DND-41 (cell line): ENCODE measurements around the gene FAM107B.

Experiments
- ATAC-seq: fragments of 200-7000 bp; cut with Tn5 transposase; 3 replicates; pipeline ENCODE4 v1.9.1; 2021; ENCODE audit warnings: low read depth; ENCODE audit not compliant: insufficient read depth
- DNase-seq: peaks from one replicate; pipeline ENCODE4 v3.0.0-alpha.2; 2020
- H2AFZ ChIP-seq: 2 replicates; pipeline ENCODE4 v1.6.0; 2012; ENCODE audit warnings: low read depth, low read length
- H3K27ac ChIP-seq: 2 replicates; pipeline ENCODE4 v1.5.1; 2012; ENCODE audit warnings: low read length, inconsistent platforms
- H3K27me3 ChIP-seq: fragments of 200-600 bp; sonication (generic); 2 replicates; pipeline ENCODE4 v1.6.0; 2012; ENCODE audit warnings: low read length, mild to moderate bottlenecking, inconsistent platforms; ENCODE audit not compliant: insufficient read depth, poor library complexity
- H3K36me3 ChIP-seq: 2 replicates; pipeline ENCODE4 v1.5.1; 2012; ENCODE audit warnings: low read length, inconsistent platforms; ENCODE audit not compliant: insufficient read depth
- H3K4me1 ChIP-seq: 2 replicates; pipeline ENCODE4 v1.5.1; 2012; ENCODE audit warnings: mild to moderate bottlenecking, low read length; ENCODE audit not compliant: insufficient read depth
- H3K4me2 ChIP-seq: 2 replicates; pipeline ENCODE4 v1.6.0; 2012; ENCODE audit warnings: mild to moderate bottlenecking, moderate library complexity, low read length, inconsistent platforms; ENCODE audit not compliant: insufficient read depth
- H3K4me3 ChIP-seq, 2 experiments: fragments of 200-600 bp in 1 of 2; shearing (Covaris generic) in 1 of 2; 2 replicates each; pipeline ENCODE4 v1.5.1; 2012 to 2016; ENCODE audit warnings: inconsistent platforms in 2 of 2, low read length in 2 of 2, mild to moderate bottlenecking in 2 of 2, low read depth in 1 of 2, moderate library complexity in 1 of 2
- H3K79me2 ChIP-seq: 2 replicates; pipeline ENCODE4 v1.6.0; 2012; ENCODE audit warnings: low read length, inconsistent platforms; ENCODE audit not compliant: insufficient read depth
- H3K9ac ChIP-seq: 2 replicates; pipeline ENCODE4 v1.6.0; 2012; ENCODE audit warnings: low read depth, mild to moderate bottlenecking, inconsistent platforms, low read length, moderate library complexity
- H3K9me3 ChIP-seq: 2 replicates; pipeline ENCODE4 v1.5.1; 2012; ENCODE audit warnings: low read length, moderate library complexity, mild to moderate bottlenecking, inconsistent platforms; ENCODE audit not compliant: insufficient read depth, severe bottlenecking
- H4K20me1 ChIP-seq: 2 replicates; pipeline ENCODE4 v1.6.0; 2012; ENCODE audit warnings: low read length; ENCODE audit not compliant: insufficient read depth
- EZH2 ChIP-seq: IDR thresholded peaks from 3 replicates; pipeline ENCODE4 v1.6.1; 2012; ENCODE audit warnings: borderline replicate concordance, low read depth, mild to moderate bottlenecking, moderate library complexity, low read length, inconsistent platforms; ENCODE audit not compliant: severe bottlenecking
- TF ChIP-seq, protein P1 (sequence below): IDR thresholded peaks from 2 replicates; pipeline ENCODE4 v1.5.1; 2012; ENCODE audit warnings: borderline replicate concordance, low read length, moderate library complexity, mild to moderate bottlenecking; ENCODE audit not compliant: poor library complexity, severe bottlenecking; ENCODE audit errors: extremely low read depth

The FAM107B gene

DNA sequence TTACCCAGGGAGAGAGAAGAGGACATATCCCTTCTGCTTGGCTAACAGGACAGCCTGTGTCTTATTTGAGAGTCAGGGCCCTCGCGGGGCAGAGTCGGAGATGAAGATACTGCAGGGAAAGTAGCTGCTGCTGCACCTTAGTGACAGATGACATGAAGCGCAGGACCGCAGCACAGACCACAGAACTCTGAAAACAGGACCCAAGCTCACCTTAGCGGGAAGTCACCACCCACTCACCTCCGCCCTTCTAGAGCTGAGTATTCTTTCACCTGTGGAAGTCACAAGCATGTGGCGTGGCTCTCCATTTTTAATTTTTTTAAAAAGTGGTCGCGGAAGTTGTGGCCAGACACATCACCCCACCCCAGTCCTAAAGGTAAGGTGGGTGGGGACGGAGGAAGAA, 191.4 kb downstream of the FAM107B start:
- no peak for ATAC-seq
- no peaks in the 10 kb centered on the region for H3K36me3 ChIP-seq
- TF ChIP-seq, protein P1, sequence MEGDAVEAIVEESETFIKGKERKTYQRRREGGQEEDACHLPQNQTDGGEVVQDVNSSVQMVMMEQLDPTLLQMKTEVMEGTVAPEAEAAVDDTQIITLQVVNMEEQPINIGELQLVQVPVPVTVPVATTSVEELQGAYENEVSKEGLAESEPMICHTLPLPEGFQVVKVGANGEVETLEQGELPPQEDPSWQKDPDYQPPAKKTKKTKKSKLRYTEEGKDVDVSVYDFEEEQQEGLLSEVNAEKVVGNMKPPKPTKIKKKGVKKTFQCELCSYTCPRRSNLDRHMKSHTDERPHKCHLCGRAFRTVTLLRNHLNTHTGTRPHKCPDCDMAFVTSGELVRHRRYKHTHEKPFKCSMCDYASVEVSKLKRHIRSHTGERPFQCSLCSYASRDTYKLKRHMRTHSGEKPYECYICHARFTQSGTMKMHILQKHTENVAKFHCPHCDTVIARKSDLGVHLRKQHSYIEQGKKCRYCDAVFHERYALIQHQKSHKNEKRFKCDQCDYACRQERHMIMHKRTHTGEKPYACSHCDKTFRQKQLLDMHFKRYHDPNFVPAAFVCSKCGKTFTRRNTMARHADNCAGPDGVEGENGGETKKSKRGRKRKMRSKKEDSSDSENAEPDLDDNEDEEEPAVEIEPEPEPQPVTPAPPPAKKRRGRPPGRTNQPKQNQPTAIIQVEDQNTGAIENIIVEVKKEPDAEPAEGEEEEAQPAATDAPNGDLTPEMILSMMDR, result no peak
- TF ChIP-seq EZH2, result no peak
- no peak overlapping the region for H3K4me2 ChIP-seq
- no peak overlapping the region for H2AFZ ChIP-seq
- H3K27ac ChIP-seq, result no peak overlapping the region
- H4K20me1 ChIP-seq, result no peaks in the 10 kb centered on the region
- no peaks in the 10 kb centered on the region for H3K9me3 ChIP-seq
- H3K4me3 ChIP-seq, result no peak overlapping the region
- H3K9ac ChIP-seq, result no peak overlapping the region
- H3K79me2 ChIP-seq, result no peaks in the 10 kb centered on the region
- DNase-seq, result no peak
- H3K4me1 ChIP-seq, result no peaks in the 10 kb centered on the region
- peaks cover 4% of the 10 kb centered on the region for H3K27me3 ChIP-seq

DNA sequence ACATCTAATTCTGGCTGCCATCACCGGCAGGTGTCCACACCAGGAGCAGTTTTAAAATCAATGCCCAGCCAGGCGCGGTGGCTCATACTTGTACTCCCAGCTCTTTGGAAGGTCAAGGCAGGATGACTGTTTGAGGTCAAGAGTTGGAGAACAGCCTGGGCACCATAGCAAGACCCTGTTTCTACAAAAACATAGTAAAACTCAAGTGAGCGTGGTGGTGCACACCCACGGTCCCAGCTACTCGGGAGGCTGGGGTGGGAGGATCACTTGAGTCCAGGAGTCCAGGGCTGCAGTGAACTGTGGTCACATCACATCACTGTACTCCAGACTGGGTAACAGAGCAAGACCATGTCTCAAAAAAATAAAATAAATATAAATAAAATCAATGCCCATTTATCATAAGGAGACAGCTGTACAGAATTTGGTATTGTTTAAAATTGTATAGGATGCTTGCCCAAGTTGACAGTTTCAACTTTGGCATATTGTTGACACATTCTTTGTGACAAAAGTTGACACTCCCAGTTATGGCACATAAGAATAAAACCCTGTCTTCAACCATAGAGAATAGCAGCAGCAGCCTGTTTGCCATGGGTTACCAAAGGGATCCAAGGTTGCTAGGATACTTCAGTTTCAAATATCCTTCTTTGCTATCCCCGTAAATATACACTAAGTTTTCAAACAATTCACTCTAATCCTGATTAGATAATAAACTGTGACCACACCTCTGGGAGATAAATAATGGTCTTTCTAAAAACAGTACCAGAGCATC, 193.0 kb downstream of the FAM107B start:
- no peaks in the 10 kb centered on the region for H3K79me2 ChIP-seq
- no peaks in the 10 kb centered on the region for H3K36me3 ChIP-seq
- no peaks in the 10 kb centered on the region for H4K20me1 ChIP-seq

DNA sequence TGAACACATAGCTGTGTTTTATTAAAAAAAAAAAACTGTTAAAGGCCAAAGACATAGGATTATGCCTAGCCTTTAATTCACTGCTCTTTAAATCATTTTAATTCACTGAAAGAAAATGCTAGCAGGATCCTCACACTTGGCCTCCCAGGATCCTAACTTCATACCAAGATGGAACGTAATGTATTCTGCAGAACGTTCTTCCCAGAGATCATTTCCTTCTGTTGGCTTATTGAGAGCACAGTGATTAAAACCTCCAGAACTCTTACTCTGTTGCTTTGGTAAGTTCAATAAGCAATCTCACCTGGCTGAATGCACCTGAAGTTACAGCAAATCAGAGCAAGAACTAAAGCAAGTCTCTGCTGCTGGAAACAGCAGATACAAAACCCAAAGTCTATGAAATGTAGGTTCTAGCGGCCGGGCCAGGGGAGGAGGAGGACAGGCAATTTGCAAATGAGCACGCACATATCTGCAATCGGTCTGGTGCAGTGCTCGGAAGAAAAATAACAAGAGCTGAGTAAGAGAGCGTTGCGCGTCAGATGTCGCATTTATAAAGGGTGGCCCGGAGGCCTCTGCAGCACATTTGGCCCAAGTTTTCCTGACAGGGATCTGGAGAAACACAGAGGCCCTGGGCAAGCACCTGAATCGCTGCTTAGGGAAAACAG, 193.9 kb downstream of the FAM107B start:
- no peaks in the 10 kb centered on the region for H4K20me1 ChIP-seq
- H3K4me3 ChIP-seq, result no peak overlapping the region
- no peaks in the 10 kb centered on the region for H3K4me1 ChIP-seq
- no peaks in the 10 kb centered on the region for H3K36me3 ChIP-seq
- no peak for ATAC-seq
- H3K79me2 ChIP-seq, result no peaks in the 10 kb centered on the region
- no peak overlapping the region for H2AFZ ChIP-seq
- H3K27ac ChIP-seq, result no peak overlapping the region
- no peak for DNase-seq
- no peaks in the 10 kb centered on the region for H3K27me3 ChIP-seq
- TF ChIP-seq, protein P1, result no peak
- TF ChIP-seq EZH2, result no peak
- H3K9me3 ChIP-seq, result no peaks in the 10 kb centered on the region
- H3K9ac ChIP-seq, result no peak overlapping the region
- no peak overlapping the region for H3K4me2 ChIP-seq

More for the DNA sequence above, 193.0 kb downstream of the FAM107B start:
- no peak for DNase-seq
- no peak for TF ChIP-seq EZH2
- TF ChIP-seq, protein P1, result no peak
- no peaks in the 10 kb centered on the region for H3K4me1 ChIP-seq
- no peak overlapping the region for H3K9ac ChIP-seq
- H3K27ac ChIP-seq, result no peak overlapping the region
- H3K27me3 ChIP-seq, result peaks cover 4% of the 10 kb centered on the region
- no peaks in the 10 kb centered on the region for H3K9me3 ChIP-seq
- no peak for ATAC-seq
- H3K4me3 ChIP-seq, result no peak overlapping the region
- no peak overlapping the region for H3K4me2 ChIP-seq
- H2AFZ ChIP-seq, result no peak overlapping the region
